GM19193 (cell line): ENCODE data around the gene EBLN2.

Source experiments
- POLR2A ChIP-seq: IDR thresholded peaks from 4 replicates; pipeline ENCODE4 v1.6.1; 2011; ENCODE audit not compliant: insufficient read depth, insufficient read length; ENCODE audit errors: extremely low read depth

The EBLN2 gene

DNA sequence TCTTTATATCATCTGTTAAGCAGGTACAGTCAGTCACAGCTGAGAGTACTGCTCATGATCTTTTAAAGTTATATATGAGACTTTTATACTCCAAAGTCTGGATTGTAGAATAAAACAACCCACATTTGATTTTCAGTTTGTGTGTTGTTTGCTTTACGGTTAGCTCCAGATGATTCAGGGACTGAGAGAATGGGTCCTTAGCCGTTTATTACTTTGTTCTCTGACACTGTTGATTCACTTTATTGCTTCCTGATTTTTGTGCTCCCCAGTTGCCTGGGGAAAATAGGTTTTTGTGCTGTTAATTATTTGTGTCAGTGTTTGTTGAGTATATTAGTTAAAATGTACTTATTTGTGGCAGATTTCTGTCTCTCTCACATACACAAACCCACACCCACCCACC lies 8.6 kb upstream of the EBLN2 start:
- no peak for TF ChIP-seq POLR2A

DNA sequence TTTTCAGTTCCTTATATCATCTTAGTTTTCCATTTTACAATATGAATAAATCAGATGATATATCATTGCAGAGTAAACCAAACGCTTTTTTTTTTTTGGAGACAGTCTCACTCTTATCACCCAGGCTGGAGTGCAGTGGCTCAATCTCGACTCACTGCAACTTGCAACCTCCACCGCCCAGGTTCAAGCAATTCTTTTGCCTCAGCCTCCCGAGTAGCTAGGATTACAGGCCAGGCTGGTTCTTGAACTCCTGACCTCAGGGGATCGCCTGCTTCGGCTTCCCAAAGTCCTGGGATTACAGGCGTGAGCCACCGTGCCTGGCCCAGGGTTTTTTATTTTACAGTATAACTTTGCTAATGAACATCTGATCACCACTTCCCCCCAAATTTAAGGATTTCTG lies 5.9 kb upstream of the EBLN2 start:
- no peak for TF ChIP-seq POLR2A

DNA sequence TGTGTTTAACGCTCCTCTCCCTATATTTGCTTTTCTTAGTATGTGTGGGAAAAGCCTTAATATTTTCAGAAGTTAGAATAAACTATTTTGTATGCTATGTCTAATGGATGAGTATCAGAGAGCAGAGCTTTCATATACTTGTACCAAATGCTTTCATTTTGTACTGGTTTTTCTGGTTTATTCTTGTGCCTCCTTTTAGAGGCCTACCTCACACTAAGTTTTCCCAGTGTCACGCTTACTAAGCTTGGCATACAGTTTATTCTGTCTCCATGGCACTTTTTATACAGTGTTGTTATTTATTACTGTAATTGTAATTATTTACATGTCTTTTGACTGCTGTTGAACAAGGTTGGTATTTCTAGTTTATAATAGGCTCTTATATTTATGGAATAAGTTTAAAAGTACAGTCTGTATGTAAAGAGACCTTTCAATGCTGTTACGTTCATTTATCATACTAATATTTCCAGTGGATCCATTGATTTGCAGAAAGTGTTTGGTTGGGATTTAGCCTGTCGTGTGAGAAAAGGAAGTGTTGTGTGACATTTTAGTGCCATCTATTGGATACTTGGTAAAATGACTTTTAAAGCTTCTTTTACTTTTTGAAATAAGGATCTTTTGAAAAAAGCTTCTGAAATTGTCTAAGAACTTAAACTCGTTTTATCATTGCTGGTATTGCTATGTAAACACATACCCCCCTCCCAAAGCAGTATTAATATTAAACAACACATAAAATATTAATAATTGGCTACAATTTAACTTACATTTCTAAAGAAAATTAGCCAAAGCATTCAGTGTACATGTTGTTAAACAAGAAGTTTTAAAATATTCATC lies 5.2 kb upstream of the EBLN2 start:
- TF ChIP-seq POLR2A: no peak

DNA sequence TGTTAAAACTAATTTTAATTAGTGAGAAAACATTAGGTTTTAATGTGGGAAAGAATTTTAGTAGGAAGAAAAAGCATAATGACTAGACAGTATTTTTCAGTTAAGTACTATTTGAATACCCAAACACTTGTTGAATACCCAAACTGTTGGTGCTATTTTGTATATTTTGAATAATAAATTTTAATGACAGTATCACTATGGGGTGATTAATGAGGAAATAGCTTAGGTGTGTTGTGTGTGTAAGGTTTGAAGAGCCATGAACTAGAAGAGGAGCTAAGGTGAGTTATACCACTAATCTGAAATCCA lies 4.7 kb upstream of the EBLN2 start:
- no peak for TF ChIP-seq POLR2A

DNA sequence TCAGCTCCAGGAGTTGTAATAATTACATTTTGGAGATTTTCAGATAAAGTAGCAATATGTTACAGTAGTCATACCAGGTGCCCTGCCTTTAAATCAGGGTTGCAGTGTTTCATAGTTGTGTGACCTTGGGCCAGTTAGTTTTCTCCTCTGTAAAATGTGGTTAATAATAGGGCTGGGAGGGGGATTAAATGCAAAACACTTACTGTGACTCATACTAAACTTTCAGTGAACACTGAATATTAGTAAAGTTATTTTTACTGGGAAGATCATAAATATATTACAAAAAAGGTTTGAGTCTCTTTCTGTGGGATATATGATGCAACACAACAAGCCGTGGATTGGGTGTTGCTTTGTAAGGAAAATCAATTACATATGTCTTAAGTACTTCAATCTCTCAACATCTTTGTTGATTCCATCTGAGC lies 1.1 kb upstream of the EBLN2 start:
- TF ChIP-seq POLR2A: no peak

DNA sequence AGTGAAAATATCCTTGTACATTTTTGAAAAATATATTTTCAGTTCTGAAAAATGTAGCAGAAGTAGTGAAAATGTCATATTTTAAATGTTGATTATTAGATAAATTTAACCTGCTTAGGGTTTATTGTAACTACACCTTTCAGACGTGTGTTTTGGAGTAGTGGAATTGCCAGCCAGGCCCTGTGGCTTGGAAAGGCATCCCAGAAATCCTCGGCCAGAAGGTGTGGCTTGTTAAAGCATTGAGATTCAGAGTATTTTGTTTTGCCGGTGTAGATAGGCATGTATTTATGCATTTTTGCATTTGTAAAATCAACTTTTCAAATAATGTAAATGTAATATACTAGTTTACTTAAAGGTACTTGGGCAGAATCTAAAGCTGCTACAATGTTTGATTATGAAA lies 7.0 kb downstream of the EBLN2 start:
- TF ChIP-seq POLR2A: no peak

DNA sequence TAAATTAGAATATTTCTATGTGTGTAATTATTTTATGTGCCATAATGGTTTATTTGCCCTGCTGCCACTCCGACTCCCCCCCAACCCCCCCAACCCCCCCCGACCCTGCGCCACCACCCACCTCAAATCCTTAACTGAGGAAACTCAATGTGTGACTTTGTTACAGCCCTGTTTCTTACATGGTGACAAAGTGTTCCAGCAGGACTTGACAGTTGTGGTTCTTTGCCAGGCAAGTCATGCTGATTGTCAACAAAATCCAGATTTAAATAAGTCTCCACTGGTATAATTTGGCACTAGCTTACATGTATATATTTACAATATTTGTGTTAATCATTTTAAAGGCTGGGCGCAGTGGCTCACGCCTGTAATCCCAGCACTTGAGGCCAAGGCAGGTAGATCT lies 7.7 kb downstream of the EBLN2 start:
- no peak for TF ChIP-seq POLR2A

DNA sequence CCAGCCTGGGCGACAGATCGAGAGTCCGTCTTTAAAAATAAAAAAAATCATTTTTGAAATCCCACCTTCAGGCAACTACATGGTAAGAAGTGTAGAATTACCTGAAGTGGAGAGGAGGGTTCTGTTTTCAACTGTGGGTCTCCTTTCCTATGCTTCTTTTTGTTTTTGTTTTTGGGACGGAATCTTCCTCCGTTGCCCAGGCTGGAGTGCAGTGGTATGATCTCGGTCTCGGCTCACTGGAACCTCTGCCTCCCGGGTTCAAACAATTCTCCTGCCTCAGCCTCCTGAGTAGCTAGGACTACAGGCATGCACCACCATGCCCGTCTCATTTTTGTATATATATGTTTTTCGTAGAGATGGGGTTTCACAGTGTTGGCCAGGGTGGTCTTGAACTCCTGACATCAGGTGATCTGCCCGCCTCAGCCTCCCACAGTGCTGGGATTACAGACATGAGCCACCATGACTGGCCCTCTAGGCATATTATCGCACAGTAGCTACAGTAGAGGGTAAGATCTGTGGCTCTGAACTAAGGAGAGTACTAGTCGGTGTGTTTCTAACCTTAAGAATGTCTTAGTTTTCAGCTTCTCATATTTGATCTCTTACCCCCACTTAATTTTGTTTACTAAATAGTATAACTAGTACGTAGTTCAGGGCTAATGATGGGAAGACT lies 8.5 kb downstream of the EBLN2 start:
- no peak for TF ChIP-seq POLR2A

DNA sequence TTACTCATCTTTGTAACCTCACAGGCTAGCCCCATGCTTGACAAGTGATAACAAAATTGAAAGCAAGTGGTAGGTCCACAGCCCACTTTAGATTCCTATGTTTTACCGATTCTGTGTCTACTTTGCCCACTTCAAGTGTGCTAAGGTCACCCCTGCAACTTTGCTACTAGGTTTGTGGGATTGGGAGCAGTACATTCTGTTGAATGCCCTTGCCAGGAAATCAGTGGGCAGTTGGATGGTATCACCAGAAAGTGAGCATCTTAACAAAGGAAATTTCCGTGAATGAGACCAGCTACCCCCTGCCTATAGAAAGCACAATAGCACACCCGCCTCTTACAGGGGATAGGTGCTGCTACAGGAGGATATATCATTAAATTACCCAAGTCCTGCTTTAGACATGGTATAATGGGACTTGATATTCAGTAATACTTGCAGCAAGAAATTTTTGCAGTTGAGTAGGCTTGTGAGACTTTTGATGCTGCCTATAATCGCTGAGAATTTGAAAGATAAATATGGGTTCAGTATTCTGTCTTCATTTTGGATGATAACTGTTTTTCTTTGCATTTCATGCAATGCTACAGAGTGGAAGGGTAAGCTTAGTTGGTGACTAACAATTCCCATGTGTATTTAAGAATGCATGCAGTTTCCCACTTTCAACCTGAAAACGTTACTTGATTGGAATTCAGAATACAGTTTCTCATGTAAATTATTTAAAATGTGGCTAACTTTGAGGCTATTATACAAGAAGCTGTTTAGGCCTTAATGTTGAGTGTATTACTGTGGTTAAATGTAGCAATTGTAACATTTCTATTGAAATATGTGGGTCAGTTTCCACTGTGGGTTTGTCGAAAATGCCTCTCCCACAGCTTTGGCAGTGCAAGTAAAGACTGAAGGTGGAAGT lies 9.5 kb downstream of the EBLN2 start:
- no peak for TF ChIP-seq POLR2A

DNA sequence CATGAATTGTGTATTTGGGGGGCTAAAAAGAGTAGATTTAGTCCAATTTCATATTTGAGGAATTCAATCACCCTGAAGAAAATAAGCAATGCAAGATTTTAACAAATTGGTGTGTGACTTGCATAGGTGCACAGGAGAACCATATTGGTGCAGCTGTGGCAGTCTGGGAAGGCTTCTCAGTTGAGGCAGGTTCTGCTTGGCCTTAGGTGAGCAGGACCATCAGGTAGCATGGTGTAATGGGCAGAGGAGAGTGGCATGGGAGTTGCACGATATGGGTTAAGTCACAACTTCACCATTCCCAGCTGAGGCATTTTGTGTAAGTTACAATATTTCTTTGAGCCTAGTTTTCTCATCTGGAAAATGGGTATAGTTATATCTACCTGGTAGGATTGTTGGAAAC lies 10.5 kb downstream of the EBLN2 start:
- TF ChIP-seq POLR2A: no peak

DNA sequence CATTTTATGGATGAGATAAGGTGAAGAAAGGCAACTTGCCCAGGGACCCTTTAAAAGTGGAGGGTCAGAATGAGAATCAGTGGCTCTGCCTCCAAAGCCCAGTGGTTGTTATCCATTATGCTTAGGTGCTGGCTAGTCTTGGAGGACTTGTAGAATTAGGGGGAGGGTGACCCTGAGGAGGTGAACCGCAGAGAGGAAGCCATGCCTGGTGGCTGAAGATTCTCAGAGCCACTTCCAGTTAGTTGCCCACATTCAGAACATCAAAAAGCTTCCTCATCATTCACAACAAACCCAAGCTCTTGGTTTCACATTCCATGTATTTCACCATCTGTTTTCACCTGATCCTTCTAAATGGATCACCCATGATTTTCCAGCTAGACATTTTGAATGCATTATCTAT lies 11.2 kb downstream of the EBLN2 start:
- no peak for TF ChIP-seq POLR2A

DNA sequence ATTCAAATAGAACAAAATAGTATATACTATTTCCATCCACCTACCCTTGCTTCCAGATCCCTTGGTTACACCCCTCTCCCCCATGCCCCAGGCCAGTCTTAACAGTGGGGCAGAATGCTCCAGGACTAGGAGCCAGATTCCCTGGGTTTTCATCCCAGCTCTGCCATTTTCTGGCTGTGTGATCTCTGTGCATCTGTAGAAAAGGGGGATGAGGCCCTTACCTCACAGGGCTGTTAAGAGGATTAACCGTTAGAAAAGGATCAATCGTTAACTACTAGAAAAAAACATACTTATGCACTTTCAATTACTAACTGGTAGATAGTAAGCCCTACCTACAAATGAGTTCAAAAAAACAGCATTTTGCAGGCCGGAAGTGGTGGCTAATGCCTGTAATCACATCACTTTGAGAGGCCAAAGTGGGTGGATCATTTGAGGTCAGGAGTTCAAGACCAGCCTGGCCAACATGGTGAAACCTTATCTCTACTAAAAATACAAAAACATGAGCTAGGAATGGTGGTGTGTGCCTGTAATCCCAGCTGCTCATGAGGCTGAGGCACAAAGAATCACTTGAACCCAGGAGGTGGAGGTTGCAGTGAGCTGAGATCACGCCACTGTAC lies 11.7 kb downstream of the EBLN2 start:
- no peak for TF ChIP-seq POLR2A

DNA sequence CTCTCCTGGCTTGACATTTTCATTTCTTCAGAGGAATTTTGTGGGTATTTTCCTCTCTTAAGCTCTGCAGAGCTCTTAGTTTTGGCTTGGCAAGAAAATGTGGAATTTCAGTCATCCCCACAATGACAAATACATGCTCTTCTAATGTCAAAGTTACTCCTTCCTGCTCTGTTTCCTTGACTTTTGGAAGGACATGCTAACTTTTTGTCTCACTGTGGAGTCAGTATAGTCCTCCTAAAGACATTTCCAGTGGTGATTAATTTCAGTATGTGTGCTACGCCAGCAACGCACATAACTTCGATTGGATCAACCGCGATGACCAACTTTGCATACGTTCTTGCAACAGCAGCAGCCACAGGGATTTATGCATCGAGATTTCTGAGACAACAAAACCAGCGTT lies 13.3 kb downstream of the EBLN2 start:
- TF ChIP-seq POLR2A: no peak

DNA sequence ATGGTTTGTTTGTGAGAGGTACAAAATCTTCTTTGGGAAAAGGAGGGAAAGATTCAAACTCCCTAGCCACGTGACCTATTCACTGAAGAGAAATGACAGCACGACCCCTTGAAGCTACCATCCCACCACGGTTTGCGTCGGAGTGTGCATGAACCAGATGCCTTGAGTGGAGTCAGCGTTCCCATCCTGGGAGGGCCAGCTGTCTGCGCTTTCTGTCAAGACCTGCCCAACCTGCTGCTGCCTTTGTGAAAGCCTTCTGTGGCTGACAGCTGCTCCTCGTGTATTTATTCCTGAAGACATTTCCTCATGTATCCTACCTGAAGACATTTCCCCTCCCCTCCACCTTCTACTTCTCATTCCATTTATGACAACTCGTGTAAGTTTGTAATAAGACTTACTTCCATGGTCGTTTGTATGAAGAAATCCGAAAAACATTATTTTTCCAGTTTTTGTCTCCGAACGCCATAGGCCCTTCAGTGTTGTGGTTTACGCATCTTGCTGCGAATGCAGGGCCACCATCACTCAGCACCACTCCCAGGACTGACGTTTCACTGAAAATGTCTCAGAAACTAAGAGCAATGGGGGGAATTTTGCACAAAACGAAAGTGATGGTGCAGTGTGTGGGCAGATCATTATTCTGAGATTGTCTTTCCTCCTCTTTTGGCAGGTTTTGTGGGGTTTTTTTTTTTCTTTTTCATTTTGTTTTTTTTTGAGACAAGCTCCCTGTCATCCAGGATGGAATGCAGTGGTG lies 18.9 kb downstream of the EBLN2 start:
- no peak for TF ChIP-seq POLR2A

DNA sequence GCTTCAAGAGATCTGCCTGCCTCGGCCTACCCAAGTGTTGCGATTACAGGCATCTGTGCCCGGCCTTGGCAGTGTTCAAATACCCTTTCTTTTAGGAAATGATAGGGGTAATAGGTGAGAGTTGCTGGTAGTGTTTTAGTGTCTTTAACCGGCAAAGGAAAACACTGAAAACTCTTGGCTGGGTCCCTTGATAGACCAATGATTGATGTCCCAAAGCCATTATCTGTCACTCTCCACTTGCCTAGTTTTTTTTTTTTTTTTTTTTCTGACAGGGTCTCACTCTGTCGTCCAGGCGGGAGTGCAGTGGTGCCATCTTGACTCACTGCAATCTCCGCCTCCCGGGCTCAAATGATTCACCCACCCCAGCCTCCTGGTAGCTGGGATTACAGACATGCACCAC lies 19.7 kb downstream of the EBLN2 start:
- TF ChIP-seq POLR2A: no peak

DNA sequence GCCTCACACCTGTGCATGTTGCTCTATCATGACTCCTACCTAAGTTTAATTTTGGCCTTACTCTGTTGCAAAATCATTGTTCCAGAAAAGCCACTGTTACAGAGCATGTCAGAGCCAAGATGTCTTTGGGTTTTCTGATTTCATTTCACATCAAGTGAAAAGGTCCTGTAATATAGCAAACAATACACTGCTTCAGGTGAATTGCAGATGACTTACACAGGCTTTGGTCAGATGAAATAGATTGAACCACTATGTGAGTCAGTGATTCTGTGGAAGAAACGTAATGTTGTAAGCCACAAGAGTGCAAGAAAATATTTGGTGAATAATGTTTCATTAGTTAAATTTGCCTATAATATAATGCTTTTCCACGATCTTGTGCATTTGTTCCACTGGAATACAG lies 22.7 kb downstream of the EBLN2 start:
- TF ChIP-seq POLR2A: no peak
